HepG2 (cell line): ENCODE results near the gene IFNK.

ENCODE experiments used
- CBFB ChIP-seq: sonication (generic); formaldehyde crosslinking; IDR thresholded peaks from 2 replicates; pipeline ENCODE4 v1.4.0; 2020; ENCODE audit warnings: missing genetic modification reagents
- ETV5 ChIP-seq: IDR thresholded peaks from 2 replicates; pipeline ENCODE4 v1.6.1; 2018; ENCODE audit warnings: missing biosample characterization, missing genetic modification reagents, inconsistent platforms, borderline replicate concordance
- XRCC5 ChIP-seq: fragments of 200-400 bp; formaldehyde crosslinking; optimal IDR thresholded peaks from 2 replicates; pipeline ENCODE3; 2017; ENCODE audit warnings: mild to moderate bottlenecking, low read length
- ZFX ChIP-seq: sonication (generic); formaldehyde crosslinking; IDR thresholded peaks from 2 replicates; pipeline ENCODE4 v1.4.0; 2020; ENCODE audit warnings: mild to moderate bottlenecking, low read depth, missing genetic modification reagents, moderate library complexity
- TF ChIP-seq, protein P1 (sequence below): sonication (generic); formaldehyde crosslinking; IDR thresholded peaks from 2 replicates; pipeline ENCODE4 v1.4.0; 2020; ENCODE audit warnings: missing genetic modification reagents, borderline replicate concordance

DNA sequence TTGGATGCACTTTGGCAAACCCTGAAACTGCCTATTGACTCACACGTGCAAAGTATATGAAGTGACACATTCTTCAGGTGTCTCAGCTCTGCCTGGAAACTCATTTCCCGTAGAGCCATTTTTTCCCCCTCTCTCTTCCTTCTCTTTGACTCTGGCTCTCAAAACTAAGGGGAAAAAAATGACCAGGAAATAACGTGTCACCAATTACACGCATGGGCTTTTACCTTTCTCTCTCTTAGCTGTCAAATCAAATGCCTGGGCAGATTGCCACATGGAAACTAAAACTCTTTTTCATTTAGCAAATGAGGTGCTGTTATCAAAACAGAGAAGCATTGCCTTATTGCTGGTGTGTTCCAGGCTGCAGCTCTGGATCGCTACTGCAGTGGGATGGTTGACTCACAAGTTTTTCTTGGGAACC lies 18.3 kb upstream of the IFNK start:
- TF ChIP-seq CBFB = no peak
- TF ChIP-seq ZFX = no peak
- TF ChIP-seq XRCC5 = no peak
- TF ChIP-seq, protein P1, sequence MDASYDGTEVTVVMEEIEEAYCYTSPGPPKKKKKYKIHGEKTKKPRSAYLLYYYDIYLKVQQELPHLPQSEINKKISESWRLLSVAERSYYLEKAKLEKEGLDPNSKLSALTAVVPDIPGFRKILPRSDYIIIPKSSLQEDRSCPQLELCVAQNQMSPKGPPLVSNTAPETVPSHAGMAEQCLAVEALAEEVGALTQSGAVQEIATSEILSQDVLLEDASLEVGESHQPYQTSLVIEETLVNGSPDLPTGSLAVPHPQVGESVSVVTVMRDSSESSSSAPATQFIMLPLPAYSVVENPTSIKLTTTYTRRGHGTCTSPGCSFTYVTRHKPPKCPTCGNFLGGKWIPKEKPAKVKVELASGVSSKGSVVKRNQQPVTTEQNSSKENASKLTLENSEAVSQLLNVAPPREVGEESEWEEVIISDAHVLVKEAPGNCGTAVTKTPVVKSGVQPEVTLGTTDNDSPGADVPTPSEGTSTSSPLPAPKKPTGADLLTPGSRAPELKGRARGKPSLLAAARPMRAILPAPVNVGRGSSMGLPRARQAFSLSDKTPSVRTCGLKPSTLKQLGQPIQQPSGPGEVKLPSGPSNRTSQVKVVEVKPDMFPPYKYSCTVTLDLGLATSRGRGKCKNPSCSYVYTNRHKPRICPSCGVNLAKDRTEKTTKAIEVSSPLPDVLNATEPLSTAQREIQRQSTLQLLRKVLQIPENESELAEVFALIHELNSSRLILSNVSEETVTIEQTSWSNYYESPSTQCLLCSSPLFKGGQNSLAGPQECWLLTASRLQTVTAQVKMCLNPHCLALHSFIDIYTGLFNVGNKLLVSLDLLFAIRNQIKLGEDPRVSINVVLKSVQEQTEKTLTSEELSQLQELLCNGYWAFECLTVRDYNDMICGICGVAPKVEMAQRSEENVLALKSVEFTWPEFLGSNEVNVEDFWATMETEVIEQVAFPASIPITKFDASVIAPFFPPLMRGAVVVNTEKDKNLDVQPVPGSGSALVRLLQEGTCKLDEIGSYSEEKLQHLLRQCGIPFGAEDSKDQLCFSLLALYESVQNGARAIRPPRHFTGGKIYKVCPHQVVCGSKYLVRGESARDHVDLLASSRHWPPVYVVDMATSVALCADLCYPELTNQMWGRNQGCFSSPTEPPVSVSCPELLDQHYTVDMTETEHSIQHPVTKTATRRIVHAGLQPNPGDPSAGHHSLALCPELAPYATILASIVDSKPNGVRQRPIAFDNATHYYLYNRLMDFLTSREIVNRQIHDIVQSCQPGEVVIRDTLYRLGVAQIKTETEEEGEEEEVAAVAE (CRISPR knock-in tag) = no peak
- no peak for TF ChIP-seq ETV5 (CRISPR knock-in tag)
